HG02970 (cell line): ENCODE measurements around the gene GLTP.
"Not testable (repeated sequence)": the region's sequence is repeated elsewhere in the genome, so short reads cannot be mapped to it uniquely, and the experiment has no call there.

Experiments
- ATAC-seq: cut with Tn5 transposase; IDR thresholded peaks from one replicate; pipeline ENCODE4 v1.9.1; 2021; ENCODE audit warnings: mild to moderate bottlenecking, moderate library complexity, moderate number of reproducible peaks; ENCODE audit not compliant: unreplicated experiment, low FRiP score

GLTP gene

DNA sequence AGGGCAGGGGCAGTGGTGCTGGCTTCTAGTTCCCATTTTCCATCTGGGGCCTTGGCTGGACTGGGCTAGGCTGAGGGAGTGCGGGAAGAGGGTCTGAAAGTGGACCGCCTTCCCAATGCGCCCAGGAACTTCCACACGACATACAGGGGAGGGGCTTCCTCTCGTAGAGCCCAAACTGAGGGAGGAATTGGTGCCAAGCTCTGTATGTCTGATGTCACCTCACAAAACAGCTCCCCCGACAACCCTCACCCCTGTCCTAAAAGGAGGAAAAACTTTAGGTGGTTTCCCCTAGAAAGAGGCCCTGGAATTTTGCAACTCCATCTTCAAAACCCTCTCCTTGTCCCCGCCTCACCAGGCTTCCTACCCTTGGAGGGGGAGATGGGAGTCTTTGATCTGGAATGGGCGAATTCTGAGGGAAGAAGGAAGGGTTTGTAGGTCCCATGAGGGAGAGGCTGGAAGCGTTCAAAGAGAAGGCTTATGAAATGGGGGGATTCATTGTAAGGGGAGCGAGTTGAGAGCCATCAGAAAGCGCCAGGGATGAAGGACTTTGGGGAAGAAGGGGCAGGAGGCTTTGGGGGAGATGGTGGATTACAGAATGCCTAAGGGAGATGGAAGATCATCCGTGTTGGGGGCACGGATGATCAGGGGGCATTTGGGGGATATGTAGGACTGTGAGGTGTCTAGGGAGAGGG, 844 bp downstream of the GLTP start:
- no peak for ATAC-seq

DNA sequence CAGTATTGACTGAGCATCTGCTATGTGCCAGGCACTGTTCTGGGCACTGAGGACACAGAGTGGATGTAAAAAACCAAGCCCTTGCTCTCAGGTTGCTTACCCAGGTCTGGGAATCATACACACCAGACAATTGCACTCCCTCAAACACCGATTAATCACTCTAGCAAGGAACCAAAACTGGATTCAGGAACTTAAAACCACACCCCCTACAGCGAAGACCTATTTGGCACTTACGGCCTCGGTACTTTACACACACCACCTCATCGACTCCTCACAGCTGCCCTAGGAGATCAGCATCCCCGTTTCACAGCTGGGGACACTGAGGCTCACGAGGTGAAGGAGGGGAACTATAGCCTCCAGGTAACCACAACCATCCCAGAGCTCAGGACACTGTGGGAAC, 1.6 kb downstream of the GLTP start:
- ATAC-seq: no peak

DNA sequence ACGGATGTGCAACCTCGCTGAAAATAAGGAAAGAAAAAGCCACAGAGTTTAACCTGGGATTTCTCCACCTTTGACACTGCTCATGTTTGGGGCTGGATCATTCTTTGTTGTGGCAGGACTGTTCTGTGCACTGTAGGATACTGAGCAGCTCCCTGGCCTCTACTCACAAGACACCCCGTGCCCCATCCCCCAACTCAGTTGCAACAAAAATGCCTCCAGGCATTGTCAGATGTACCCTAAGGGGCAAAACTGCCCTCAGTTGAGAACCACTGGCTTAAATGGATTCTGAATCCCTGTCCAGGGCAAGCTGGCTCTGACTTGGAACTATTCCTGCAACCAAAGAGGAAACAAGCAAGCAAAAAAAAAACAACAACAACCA, 2.1 kb downstream of the GLTP start:
- no peak for ATAC-seq

DNA sequence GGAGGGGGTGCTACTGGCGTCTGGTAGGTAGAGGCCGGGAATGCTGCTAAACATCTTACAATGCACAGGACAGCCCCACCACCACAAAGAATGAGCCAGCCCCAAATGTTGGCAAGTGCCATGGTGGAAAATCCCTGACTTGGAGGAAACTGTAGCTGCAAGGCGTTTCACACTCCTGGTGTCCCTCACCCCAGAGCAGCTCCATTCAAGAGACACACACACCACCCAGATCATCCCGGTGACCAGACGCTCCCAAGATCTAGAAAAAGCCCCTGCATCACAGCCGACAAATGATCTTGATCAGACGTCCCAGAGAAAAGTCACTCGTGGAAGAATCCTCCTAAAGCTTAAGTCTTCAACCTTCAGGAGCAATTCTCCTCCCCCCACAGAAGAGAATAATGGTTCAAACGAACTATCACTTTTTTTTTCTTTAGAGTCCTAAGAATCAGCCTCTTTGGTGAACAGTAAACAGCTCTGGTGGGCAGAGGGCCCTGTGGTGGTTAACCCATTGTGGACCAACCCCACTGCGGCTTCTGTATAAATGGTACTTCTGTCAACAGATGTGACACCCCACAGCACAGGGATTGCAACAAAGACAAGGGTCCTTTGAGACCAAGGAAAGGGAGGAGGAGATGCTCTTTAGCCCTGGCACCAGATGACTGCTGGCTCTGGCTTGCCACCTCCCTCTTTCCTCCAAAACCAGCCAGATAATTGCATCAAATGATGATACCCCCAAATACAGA, 2.7 kb downstream of the GLTP start:
- ATAC-seq: no peak

DNA sequence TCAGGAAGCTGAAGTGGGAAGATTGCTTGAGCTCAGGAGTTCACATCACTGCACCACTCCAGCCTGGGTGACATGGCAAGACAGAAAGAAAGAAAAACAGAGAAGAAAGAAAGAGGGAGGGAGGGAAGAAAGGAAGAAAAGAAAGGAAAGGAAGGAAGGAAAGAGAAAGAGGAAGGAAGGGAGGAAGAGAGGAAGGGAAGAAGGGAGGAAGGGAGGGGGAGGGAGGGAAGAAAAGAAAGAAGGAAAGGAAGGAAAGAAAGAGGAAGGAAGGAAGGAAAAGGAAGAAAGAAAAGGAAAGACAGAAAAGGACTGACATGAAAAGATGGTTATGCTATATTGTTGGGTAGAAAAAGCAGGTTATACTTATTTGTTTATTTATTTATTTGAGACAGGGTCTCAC, 3.9 kb downstream of the GLTP start:
- ATAC-seq: no peak

DNA sequence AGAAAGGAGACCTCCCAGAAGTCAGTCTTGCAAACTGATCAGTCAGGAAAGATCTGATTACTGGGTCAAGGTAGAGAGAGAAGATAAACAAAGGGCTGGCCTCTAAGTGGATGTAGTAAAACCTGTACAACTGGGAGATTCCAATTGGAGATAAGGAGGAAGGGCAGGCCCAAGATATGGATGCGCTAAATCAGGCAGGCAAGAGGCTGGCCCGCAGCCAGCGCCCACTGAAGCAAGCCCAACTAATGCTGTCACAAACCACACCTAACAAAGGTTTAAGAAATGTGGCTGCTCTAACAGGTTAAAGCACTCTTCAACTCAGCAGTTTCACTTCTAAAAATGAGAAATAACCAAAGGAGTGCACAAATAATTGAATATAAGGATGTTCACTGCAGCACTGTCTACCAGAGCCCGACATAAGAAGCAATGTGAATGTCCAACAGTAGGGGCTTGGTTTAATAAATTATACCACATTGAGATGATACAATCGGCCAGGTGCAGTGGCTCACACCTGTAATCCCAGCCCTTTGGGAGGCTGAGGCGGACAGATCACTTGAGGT, 4.7 kb downstream of the GLTP start:
- no peak for ATAC-seq

DNA sequence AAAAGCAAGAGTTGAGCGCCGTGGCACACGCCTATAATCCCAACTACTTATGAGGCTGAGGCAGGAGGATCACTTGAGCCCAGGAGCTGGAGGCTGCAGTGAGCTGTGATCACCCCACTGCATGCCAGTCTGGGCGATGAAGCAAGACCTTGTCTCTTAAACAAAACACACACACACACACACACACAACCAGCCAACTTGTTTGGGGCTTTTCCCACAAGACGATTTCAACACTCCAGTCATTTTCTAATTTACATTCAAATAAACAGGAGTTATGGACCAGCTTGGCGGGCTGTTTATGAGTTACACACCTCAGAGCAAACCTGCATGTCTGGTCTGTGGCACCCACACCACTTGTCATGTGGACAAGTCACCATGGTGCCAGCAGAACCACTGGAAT, 6.7 kb downstream of the GLTP start:
- ATAC-seq: no peak

DNA sequence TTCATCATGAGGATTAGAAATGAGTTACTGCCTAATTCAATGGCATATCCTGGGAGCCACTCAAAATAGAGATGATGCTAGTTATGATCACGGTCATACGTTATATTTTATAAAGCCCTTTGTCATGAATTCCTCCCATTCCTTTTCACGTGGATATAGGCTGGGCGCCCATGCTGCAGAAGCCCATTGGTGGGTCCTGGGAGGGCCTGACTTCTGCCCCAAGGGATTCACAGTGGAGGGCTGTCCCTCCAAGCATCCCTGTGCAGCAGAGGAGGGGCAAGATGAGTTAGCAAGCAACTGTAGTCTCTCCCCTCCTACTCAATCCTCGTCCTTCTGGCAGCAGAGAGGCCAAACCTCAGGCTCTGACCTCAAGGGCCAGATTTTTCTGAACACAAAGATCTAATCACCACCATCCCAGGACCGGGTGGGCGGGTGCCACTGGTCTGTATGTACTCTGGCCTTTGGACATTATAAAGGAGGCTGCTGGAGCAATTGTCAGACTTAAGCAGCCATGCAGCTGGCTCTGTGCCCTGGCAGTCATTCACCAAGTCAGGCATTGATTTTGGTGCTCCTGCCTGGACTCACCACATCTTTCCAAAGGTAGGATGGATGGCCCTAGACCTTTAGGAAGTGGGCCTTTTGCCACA, 8.6 kb downstream of the GLTP start:
- no peak for ATAC-seq

DNA sequence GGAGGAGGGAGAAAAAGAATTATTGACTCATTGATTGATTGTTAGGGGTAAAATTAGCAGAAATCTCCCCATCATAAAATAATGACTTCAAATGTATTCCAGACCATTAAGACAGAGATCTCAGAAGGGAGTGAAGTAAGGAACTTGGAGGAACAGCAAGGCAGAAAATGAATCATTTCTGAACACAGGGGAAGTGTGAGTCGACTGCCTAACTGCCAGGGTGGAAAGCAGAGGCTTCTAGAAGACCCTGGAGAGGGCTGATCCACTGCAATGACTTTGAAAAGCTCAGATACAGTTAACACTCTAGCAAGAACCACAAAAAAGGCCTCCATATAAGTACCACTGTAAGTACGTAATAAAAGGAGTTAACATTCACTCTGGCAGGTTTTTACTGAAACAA, 9.7 kb downstream of the GLTP start:
- ATAC-seq: no peak

DNA sequence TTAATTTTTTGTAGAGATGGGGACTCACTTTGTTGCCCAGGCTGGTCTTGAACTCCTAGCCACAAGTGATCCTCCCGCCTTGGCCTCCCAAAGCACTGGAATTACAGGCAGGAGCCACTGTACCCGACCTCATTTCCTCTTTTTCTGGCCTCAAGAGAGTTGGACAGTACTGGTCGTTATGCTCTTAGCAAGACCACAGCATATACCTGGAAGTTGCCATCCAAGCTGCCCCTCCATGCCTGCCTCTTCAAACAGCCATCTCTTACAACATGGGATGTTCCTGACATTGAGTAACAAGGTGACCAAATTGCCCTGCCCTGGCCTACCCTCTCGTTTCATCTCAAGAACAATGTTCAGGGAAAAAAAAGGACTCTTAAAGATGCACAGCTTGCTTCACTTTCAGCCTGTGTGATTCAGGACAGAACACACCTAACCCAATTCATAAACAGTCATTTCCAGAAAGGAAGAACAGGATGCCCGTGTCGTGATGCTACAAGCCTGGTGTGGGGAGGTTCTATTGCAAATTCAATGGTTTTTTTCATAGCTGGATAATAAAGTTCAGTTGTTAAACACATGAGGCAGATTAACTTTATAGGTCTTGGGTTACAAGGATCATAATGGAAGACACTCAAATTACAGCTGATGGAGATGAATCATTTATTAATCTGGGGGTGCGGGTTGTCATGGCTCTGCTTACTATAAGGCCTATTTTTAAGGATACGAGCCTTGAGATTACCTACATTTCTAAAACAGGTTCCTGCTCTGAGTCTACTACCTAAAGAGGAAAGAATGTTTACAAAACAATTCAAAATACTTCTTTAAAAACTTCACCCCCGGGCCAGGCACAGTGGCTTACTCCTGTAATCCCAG, 11.9 kb downstream of the GLTP start:
- ATAC-seq: no peak

DNA sequence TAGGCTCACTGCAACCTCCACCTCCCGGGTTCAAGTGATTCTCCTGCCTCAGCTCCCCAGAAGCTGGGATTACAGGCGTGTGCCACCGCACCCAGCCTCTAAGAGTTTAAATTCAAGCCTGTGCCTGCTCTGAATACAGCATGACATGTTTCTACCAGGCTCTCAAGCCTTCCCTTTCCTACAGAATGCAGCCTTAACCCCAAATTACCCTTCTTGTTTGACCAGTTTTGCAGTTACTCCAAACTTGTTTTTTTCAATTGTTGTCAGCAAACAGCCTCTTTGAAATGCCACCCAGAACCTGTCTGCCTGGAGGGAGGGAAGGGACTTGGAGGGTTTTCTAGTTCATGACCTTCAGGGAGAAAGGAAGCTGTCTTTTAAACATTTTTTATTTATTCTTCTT, 15.4 kb downstream of the GLTP start:
- ATAC-seq: no peak

DNA sequence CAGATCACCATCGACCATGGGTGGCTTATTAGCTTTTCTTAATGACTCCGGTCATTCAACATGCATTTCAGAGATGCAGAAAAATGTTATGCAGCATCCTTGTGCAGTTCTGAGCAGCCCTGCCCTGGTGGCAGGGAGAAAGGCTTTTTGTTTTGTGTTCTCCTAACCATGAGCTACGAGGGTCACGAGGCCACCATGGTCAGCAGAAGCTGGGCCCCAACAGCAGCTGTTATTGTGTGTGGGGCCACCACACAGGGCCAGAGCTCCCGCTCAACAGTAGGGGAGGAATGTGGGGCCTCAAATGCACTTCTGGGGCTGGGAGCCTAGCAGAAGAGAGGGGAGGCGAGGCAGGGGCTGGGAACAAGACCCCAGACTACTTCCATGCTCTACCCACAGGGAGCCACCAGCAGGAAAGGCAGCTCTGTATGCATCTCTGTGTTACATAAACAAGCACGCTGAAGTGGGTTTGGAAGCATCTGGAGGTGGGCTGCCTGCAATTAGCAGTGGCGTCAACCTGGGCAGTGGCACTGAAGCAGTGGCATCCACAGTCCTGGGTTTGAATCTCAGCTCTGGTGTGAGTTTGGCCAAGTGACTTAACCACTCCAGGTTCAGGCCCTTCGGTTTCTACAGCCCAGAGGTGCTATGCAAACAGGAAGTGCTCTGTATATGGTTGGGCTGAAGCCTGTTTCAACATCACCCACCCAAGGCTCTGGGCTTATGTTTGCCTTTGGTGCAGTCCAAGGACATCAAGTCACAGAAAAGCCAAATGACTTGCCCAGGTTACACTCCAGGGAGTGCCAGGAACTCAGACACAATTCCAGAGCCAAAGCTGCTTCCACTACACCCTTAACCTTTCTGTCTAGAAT, 16.3 kb downstream of the GLTP start:
- ATAC-seq: no peak

DNA sequence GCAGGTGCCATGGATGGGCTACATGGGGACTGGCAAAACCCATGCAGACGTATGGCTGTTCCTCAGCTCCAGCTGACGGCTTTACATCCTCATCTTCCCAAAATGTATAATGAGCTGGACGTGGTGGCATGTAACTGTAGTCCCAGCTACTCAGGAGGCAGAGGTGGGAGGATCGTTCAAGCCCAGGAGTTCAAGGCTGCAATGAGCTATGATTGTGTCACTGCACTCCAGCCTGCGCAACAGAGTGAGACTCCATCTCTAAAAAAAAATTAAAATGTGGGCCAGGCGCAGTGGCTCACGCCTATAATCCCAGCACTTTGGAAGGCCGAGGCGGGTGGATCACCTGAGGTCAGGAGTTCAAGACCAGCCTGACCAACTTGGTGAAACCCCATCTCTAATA, 17.9 kb downstream of the GLTP start:
- not testable (repeated sequence) for ATAC-seq

DNA sequence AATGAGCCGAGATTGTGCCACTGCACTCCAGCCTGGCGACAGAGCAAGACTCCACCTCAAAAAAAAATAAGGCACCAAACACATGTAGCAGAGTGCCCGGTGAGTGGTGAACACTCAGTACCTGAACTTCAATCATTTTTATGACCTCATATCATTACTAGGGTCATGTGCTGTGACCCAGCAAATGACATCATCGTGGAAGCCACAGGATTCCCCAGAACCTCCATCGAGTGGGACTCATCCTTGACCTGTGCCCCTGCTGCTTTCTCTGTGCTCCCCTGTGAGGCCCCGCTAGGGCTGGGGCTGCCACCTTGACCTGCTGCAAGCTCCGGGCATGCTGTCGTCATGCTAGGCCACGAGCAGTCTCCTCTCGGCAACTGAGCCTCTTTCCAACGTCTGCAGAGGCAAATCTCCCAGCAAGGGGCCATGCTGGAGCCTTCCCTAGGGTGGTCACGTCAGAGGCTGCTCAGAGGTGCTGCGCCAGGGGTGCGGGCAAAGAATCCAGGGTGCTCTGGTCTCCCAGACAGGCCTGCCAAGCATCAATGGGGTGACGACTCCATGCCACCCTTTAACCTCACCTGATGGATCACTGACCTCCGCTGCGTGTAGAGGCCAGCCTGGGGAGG, 18.5 kb downstream of the GLTP start:
- no peak for ATAC-seq

DNA sequence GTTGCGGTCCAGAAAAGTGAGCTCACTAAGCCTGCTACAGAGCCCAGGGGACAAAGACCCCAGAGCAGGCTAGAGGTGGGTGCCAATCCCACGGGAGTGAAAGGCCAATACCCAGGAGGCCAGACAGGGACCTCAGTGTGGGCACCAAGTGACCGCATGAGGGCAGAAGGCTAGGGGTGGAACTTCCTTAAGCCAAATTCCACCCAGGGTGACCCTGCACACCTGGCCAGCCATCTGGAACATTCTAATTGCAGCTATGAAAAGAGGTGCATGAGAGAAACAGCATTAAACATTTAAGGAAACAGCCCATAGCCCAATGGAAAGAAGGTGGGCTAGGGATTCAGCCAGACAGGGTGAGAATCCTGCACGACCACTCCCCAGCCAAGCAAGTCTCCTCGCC, 19.4 kb downstream of the GLTP start:
- ATAC-seq: no peak

DNA sequence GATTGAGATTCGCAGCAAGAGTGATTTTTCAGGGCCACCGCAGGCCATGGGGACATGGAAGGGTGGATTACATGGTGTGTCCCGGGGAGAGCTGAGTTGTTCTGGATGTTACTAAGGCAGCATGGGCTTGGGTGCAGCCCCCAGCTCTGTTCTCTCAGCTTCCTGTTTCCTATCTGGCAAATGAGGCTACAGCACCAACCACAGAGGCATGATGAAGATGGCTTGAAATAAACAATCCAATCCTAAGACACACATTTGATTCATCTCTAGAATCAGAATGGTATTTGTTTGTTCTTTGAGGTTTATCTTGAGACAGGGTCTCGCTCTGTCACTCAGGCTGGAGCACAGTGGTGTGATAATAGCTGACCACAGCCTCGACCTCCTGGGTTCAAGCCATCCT, 21.6 kb downstream of the GLTP start:
- ATAC-seq: no peak

DNA sequence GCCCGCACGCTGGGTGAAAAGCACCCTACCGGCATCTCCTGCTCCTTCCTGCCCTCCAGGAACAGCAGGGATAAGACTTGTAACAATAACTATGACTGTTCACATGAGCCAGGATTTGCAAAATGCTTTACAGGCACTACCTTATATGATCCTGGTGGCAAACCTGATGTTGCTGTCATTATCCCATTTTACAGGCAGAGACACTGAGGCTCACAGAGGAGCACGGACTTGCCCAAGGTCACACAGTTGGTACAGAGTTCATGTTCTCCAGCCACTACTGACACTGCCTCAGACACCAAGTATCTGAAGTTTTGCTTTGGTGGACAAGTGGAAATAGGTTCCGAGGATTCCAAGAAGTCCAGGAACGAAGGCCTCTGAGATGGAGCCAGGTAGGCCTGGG, 22.6 kb downstream of the GLTP start:
- no peak for ATAC-seq

DNA sequence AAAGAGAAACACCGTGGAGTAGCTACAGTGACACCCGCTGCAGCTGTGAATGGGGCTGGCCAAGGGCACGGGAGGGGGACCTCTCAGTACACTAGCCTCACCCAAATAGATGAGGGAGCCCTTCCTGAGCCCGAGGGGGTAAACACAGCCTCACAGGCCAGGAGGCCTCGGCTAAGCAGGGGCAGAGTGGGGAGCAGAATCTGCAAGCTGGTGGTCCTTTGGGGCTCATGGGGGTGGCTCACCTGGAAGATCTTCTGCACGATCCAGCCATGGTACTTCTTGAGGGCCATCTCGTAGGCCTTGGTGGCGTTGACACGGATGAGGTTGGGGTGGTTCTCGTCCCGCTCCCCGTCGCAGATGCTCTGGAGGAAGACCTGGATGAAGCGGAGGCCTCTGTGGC, 25.0 kb downstream of the GLTP start:
- no peak for ATAC-seq

DNA sequence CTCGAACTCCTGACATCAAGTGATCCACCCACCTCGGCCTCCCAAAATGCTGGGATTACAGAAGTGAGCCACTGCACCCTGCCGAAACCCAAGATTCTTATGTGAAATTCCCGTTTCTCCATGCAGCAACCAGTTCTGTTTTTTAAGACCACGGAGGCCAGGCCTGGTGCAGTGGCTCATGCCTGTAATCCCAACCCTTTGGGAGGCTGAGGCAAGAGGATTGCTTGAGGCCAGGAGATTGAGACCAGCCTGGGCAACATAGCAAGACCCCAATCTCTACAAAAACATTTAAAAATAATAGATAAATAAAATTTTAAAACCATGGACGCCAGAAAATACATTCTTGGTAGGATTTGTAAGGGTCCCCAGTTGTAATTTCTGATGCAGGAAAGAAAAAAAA, 29.8 kb downstream of the GLTP start:
- ATAC-seq: not testable (repeated sequence)
